Peyer's patch (tissue), 4 donors: Measurements from ENCODE around the gene RELB.

Experiments
- POLR2A ChIP-seq, 2 donors: fragments of 450-650 bp; IDR thresholded peaks; one replicate each; pipeline ENCODE4 v1.5.1; 2017; ENCODE audit warnings: antibody characterized with exemption in 2 of 2, mild to moderate bottlenecking in 2 of 2, moderate library complexity in 2 of 2
- TF ChIP-seq, protein P1 (sequence below), 6 experiments: fragments of 450-650 bp in 4 of 6; fragments of 200-600 bp in 2 of 6; sonication (generic) in 1 of 6; IDR thresholded peaks; one replicate each; pipeline ENCODE4 v1.5.1; 2017 to 2019; ENCODE audit warnings: antibody characterized with exemption in 6 of 6, mild to moderate bottlenecking in 3 of 6, moderate library complexity in 1 of 6

DNA sequence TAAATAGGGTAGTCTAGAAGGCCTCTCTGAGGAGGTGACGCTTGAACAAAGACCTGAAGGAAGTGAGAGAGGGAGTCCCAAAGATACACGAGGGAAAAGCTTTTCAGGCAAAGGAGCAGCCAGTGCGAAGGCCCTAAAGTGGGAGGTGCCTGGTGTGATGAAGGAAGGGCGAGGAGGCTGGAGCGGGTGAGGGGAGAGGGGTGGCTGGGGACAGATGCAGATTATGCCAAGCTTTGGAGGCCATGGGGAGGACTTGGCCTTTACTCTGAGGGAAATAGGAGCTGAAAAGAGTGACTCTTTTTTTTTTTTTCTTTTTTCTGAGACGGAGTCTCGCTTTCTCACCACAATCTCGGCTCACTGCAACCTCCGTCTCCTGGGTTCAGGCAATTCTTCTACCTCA is 43.2 kb upstream of the RELB start:
- TF ChIP-seq, protein P1, sequence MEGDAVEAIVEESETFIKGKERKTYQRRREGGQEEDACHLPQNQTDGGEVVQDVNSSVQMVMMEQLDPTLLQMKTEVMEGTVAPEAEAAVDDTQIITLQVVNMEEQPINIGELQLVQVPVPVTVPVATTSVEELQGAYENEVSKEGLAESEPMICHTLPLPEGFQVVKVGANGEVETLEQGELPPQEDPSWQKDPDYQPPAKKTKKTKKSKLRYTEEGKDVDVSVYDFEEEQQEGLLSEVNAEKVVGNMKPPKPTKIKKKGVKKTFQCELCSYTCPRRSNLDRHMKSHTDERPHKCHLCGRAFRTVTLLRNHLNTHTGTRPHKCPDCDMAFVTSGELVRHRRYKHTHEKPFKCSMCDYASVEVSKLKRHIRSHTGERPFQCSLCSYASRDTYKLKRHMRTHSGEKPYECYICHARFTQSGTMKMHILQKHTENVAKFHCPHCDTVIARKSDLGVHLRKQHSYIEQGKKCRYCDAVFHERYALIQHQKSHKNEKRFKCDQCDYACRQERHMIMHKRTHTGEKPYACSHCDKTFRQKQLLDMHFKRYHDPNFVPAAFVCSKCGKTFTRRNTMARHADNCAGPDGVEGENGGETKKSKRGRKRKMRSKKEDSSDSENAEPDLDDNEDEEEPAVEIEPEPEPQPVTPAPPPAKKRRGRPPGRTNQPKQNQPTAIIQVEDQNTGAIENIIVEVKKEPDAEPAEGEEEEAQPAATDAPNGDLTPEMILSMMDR (IDR thresholded peaks at IDR 0.05), result no peak
- TF ChIP-seq POLR2A (IDR thresholded peaks at IDR 0.05), result no peak
